ENCODE results near the gene ZNF358. TPM values are rescaled to one million over a fixed set of nuclear protein-coding genes. Genes with fewer than 3 reads are reported as not detected.

Gene ZNF358
- total RNA-seq (ENCODE audit: low replicate concordance) = 16.9 and 50.3 TPM in 2 replicates

GRCh38 chr19:7515645-7516151 is at the start of gene ZNF358:
ZNF358 (plus strand) TSS chr19:7516103; CDS start chr19:7519243, 3,140 bp downstream.
- H3K27ac Mint-ChIP-seq = peak within 1 kb of the TSS; percentile 98
- peak within 1 kb of the TSS; percentile 92 for H3K4me3 Mint-ChIP-seq
- Histone ChIP-seq H3K79me2 (ENCODE audit: low read depth) (peaks cover 21% of the 10 kb centered on the region), H4K20me1 (ENCODE audit: low read depth) (no peaks in the 10 kb centered on the region), H3K36me3 (no peaks in the 10 kb centered on the region), H3K9me3 (ENCODE audit: low read depth) (no peaks in the 10 kb centered on the region), H2AFZ (replicated peaks) (peak within 1 kb of the TSS; percentile 48), H3K4me2 (peak within 1 kb of the TSS; percentile 89), H3K9ac (peak within 1 kb of the TSS; percentile 80), H3K27ac (no peak within 1 kb of the TSS), H3K4me1 (peaks cover 4% of the 10 kb centered on the region), H3K27me3 (no peaks in the 10 kb centered on the region), H3F3A (ENCODE audit: low read depth) (peaks cover 12% of the 10 kb centered on the region), H3K4me3 (peak within 1 kb of the TSS; percentile 57)
- no peaks in the 10 kb centered on the region for H3K9me3 Mint-ChIP-seq
- peak; percentile 96 for DNase-seq (ENCODE audit: low spot score)
- TF ChIP-seq EZH2phosphoT487 (IDR thresholded peaks at IDR 0.05) (no peak), EZH2 (IDR thresholded peaks at IDR 0.05) (no peak)
- TF ChIP-seq, protein P1, sequence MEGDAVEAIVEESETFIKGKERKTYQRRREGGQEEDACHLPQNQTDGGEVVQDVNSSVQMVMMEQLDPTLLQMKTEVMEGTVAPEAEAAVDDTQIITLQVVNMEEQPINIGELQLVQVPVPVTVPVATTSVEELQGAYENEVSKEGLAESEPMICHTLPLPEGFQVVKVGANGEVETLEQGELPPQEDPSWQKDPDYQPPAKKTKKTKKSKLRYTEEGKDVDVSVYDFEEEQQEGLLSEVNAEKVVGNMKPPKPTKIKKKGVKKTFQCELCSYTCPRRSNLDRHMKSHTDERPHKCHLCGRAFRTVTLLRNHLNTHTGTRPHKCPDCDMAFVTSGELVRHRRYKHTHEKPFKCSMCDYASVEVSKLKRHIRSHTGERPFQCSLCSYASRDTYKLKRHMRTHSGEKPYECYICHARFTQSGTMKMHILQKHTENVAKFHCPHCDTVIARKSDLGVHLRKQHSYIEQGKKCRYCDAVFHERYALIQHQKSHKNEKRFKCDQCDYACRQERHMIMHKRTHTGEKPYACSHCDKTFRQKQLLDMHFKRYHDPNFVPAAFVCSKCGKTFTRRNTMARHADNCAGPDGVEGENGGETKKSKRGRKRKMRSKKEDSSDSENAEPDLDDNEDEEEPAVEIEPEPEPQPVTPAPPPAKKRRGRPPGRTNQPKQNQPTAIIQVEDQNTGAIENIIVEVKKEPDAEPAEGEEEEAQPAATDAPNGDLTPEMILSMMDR (IDR thresholded peaks at IDR 0.05) = no peak
- H3K36me3 Mint-ChIP-seq = peaks cover 4% of the 10 kb centered on the region
- peaks cover 6% of the 10 kb centered on the region for H3K27me3 Mint-ChIP-seq (ENCODE audit: insufficient read depth, low read depth)
- peaks cover 17% of the 10 kb centered on the region for H3K4me1 Mint-ChIP-seq

DNA sequence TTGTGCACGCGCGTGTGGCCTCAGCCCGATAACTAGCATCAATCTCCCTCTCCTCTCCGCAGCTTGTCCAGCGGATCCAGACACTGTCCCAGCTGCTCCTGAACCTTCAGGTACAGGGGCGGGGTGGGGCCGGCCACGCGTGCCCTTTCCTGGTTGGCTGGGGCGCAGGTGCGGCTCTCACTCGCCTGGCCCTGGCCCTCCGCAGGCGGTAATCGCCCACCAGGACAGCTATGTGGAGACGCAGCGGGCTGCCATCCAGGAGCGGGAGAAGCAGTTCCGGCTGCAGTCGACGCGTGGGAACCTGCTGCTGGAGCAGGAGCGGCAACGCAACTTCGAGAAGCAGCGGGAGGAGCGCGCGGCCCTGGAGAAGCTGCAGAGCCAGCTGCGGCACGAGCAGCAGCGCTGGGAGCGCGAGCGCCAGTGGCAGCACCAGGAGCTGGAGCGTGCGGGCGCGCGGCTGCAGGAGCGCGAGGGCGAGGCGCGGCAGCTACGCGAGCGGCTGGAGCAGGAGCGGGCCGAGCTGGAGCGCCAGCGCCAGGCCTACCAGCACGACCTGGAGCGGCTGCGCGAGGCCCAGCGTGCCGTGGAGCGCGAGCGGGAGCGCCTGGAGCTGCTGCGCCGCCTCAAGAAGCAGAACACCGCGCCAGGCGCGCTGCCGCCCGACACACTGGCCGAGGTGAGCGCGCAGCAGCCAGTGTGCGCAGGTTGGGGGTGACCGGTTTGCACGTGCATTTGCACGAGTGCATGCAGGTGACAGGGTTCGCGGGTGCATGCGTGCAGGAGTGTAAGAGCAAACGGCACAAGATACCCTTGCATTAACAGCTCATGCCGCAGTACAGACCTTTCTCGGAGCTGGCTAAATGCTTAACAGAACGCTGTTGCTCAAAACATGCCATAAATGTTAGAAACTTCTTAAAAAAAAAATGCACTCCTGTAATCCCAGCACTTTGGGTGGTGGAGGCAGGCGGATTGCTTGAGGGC is 48.6 kb upstream of the ZNF358 start:
- Histone ChIP-seq H3K27me3 (no peaks in the 10 kb centered on the region), H2AFZ (replicated peaks) (no peak overlapping the region), H3K4me2 (no peak overlapping the region), H3K4me3 (no peak overlapping the region), H4K20me1 (ENCODE audit: low read depth) (no peaks in the 10 kb centered on the region), H3K27ac (no peak overlapping the region), H3K9me3 (ENCODE audit: low read depth) (no peaks in the 10 kb centered on the region), H3K4me1 (no peaks in the 10 kb centered on the region), H3K36me3 (no peaks in the 10 kb centered on the region), H3K79me2 (ENCODE audit: low read depth) (no peaks in the 10 kb centered on the region), H3K9ac (no peak overlapping the region), H3F3A (ENCODE audit: low read depth) (no peaks in the 10 kb centered on the region)
- H3K27ac Mint-ChIP-seq = no peak overlapping the region
- H3K9me3 Mint-ChIP-seq = no peaks in the 10 kb centered on the region
- no peak overlapping the region for H3K4me3 Mint-ChIP-seq
- H3K36me3 Mint-ChIP-seq = peaks cover 4% of the 10 kb centered on the region
- H3K27me3 Mint-ChIP-seq (ENCODE audit: insufficient read depth, low read depth) = no peaks in the 10 kb centered on the region
- TF ChIP-seq EZH2 (IDR thresholded peaks at IDR 0.05) = no peak
- TF ChIP-seq, protein P1 (IDR thresholded peaks at IDR 0.05) = no peak
- no peak for TF ChIP-seq EZH2phosphoT487 (IDR thresholded peaks at IDR 0.05)
- H3K4me1 Mint-ChIP-seq = no peaks in the 10 kb centered on the region
- no peak for DNase-seq (ENCODE audit: low spot score)

DNA sequence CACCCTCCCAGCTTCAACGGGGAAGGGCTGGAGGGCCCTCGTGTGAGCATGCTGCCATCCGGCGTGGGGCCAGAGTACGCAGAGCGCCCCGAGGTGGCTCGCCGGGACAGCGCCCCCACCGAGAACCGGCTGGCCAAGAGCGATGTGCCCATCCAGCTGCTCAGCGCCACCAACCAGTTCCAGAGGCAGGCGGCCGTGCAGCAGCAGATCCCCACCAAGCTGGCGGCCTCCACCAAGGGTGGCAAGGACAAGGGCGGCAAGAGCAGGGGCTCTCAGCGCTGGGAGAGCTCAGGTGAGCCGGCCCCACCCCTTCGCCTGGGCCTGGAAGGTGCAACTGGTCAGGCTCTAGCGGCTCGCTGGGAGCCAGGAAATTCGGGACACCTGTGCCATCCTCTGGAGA is 47.1 kb upstream of the ZNF358 start:
- Histone ChIP-seq H3K4me1 (no peaks in the 10 kb centered on the region), H3K27ac (no peak overlapping the region), H3F3A (ENCODE audit: low read depth) (no peaks in the 10 kb centered on the region), H3K4me3 (no peak overlapping the region), H4K20me1 (ENCODE audit: low read depth) (no peaks in the 10 kb centered on the region), H3K27me3 (no peaks in the 10 kb centered on the region), H3K4me2 (no peak overlapping the region), H3K79me2 (ENCODE audit: low read depth) (no peaks in the 10 kb centered on the region), H3K9ac (no peak overlapping the region), H3K36me3 (no peaks in the 10 kb centered on the region), H2AFZ (replicated peaks) (no peak overlapping the region), H3K9me3 (ENCODE audit: low read depth) (no peaks in the 10 kb centered on the region)
- no peaks in the 10 kb centered on the region for H3K27me3 Mint-ChIP-seq (ENCODE audit: insufficient read depth, low read depth)
- no peak for DNase-seq (ENCODE audit: low spot score)
- no peaks in the 10 kb centered on the region for H3K9me3 Mint-ChIP-seq
- peaks cover 4% of the 10 kb centered on the region for H3K36me3 Mint-ChIP-seq
- no peak overlapping the region for H3K27ac Mint-ChIP-seq
- no peak overlapping the region for H3K4me3 Mint-ChIP-seq
- TF ChIP-seq EZH2phosphoT487 (IDR thresholded peaks at IDR 0.05) (no peak), EZH2 (IDR thresholded peaks at IDR 0.05) (no peak)
- TF ChIP-seq, protein P1 (IDR thresholded peaks at IDR 0.05) = no peak
- H3K4me1 Mint-ChIP-seq = no peaks in the 10 kb centered on the region

Measured in neural progenitor cell (in vitro differentiated cells).